Muscle of back (tissue), 11 donors: ENCODE data around the gene POLDIP3. TPM values are rescaled to one million over a fixed set of nuclear protein-coding genes. Genes with fewer than 3 reads are reported as not detected.

Source experiments
- DNase-seq, 3 donors: peaks; one replicate each; pipeline versions ENCODE4 v3.0.0 to v3.0.0-alpha.2; 2013
- polyA plus RNA-seq, 10 donors: library from polyadenylated mRNA; unstranded; fragments of 120-200 nt; gene quantifications; one replicate each; pipeline ENCODE4 v1.2.1, GENCODE V29; 2013; ENCODE audit not compliant: insufficient read length in 10 of 10

The POLDIP3 gene
- polyA plus RNA-seq, 10 donors, result 51.5 to 65.6 (median 56.9) TPM

DNA sequence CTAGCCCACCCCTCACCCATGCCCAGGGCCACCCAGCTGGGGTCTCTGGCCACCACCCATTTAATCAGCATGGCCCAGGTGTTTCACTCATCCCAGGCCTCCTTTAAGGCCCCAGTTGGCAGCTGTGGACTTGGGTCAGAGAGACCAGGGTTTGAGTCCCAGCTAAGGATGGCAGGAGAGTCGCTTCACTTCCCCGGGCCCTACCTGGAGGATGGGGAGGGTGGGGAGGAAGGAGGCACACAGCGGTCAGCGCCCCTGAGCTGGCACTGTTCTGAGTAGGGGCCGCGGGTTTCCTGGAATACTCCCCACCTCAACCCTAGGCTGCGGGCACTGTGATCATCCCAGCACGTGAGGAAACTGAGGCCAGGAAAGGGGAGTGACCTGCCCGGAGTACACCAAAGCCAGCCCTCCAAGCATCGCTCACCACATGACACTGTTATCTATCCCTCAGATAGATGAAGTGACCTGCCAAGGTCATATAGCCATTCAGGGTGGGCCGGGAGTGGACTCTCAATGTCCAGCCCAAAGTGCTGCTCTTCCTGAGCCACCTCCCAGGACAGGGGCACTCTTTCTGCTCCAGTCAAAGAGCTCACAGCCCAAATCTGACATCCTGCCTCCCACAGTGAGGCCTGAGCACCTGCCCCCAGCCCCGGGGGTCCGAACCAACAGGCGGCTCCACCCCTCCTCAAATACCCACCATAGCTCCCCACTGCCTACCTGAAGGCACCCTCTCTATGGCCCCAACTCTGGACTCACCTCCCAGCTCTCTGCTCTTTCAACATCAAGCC is 29.1 kb upstream of the POLDIP3 start:
- DNase-seq, result no peak

DNA sequence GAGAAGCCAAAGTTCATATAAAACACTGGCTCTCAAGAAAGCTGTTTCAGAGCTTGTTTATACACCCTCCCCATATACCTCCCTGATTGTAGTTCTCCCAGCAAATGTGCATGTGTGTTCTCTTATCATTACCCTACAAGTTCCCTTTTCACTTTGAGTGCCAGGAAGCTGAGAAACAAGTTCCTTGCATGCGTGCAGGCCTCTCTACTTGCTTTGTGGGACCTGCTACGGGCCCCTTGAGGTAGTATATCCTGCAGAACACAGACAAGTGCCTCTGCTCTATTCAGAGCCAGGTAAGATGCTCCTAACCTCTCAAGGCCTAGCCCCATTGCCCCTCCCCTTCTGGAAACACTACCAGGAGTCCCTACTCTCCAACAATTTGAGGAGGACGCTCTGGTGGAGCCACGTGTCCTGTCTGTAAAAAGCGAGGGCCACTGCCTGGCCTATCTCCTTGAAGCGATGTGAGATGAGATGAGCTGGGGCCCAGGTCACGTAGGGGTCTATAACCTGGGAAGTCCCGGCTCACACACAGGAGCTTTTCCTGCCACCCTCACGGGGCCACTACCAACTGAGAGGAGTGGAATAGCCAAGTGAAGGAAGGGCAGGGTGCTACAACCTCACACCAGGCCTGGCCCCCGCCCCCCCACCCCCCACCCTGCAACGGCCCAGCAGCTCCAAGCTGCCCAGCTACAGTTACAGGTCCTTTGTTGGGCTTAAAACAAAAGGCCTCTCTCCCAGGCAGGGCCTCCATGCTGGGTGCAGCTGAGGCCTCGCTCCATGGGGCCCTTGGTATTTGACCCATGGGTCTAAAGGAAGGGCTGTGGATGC is 28.3 kb upstream of the POLDIP3 start:
- DNase-seq, result no peak

DNA sequence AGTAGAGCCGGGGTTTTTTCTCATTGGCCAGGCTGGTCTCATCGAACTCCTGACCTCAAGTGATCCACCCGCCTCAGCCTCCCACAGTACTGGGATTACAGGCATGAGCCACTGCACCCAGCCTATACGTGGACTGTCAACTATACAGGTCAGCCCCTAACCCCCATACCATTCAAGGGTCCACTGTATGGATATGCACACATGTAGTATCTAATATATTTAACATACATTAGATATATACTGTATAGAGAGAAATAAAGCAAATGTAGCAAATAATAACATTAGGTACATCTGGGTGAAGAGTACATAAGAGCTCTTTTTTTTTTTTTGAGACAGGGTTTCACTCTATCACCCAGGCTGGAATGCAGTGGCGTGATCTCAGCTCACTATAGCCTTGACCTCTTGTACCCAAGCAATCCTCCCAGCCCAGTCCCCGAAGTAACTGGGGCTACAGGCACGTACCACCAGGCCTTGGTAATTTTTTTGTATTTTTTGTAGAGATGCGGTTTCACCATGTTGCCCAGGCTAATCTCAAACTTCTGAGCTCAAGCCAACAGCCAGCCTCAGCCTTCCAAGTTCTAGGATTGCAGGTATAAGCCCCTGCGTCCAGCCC is 27.2 kb upstream of the POLDIP3 start:
- DNase-seq, result no peak

DNA sequence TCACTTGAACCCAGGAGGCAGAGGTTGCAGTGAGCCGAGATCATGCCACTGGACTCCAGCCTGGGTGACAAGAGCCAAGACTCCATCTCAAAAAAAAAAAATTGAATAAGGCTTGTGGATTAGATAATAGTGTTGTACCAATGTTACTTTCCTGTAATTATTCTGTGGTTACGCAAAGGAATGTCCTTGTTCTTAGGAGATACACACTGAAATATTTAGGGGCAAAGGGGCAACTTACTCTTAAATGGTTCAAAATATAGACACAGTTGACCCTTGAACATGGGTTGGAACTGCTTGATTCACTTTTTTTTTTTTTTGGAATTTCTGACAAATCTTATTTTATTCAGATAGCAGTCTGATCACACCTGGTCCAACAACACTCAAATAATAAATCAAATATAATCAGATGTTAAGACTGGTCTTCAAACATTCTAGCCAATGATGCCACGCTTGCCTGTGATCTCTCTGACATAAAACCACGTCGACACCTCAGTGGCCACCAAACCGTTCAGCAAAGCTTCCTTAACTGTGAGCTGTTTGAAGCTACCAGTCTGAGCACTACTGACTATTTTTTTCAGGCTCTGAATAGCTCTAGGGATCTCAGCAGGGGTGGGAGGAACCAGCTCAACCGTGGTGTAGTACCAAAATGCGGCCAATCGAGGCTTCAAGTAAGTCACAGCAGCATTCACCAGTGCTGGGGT is 25.0 kb upstream of the POLDIP3 start:
- DNase-seq, result no peak

DNA sequence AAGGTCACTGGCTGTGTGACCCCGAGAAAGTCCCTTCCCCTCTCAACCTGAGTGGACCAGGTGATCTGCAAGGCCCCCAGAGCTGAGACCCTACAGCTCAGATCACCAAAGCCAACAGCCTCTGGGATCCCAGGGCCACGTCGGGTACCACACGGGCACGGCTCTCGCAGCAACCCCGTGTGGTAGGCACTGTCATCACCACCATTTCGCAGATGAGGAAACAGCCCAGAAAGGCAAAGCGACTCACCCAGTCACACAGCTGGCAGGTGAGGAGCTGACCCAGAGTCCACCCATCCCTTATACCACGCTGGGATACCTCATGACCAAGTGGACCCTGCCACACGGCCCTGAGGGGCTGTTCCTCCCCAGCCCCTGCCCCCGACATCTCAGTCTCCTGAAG is 22.9 kb upstream of the POLDIP3 start:
- no peak for DNase-seq

DNA sequence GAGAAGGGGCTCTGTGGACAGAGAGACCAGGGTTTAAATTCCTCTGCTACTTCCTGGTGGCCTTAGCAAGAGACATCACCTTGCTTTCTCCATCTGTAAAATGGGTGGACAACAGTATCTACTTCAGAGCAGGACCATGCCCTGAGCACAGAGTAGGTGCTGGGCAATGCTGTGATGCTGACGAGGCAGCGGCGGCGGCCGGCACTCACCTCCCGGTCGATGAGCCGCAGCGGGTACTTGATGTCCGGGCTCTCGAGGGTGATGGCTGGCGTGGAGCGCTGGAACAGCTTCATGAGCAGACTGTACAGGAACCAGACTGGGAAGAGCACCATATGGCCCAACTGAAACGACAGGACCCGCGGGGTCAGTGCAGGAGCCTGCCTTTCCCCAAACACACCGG is 21.8 kb upstream of the POLDIP3 start:
- no peak for DNase-seq

DNA sequence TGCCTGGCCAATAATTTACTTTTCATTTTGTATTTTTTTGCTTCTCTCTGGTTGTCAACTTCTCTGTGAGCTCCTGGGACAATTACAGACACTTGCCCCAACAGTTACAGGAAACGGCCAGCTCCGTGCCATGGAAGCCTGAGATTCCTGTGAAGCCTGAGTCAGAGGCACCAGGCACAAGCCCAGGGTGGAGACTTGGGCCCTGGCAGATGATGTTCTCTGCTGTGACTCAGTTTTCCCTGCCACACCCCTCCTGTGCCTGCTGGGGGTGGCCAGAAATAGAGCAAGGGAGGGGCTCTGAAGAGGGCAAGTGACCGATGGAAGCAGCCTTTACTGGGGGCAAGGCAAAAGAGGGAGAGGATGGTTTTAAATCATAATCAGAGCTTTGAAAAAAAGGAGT is 20.8 kb upstream of the POLDIP3 start:
- DNase-seq, result peak in 1 of 3 donors; percentile 74

DNA sequence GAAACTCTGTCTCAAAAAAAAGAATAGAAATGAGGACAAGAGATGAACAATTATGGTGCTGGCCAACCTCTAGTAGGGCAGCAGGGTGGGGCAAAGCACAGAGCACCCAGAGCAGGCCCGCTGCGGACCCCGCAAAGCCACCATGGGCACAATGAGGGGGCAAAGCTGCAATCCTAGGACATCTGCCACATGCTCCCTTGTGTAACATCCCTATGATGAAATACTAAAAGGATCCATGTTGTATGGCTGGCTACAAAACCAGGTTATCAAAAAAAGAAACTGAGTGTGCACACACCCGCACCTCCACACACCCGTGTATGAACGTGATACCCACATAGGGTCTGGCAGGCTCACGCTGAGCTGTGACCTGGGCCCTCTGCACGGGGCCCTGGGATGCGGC is 18.3 kb upstream of the POLDIP3 start:
- no peak for DNase-seq

DNA sequence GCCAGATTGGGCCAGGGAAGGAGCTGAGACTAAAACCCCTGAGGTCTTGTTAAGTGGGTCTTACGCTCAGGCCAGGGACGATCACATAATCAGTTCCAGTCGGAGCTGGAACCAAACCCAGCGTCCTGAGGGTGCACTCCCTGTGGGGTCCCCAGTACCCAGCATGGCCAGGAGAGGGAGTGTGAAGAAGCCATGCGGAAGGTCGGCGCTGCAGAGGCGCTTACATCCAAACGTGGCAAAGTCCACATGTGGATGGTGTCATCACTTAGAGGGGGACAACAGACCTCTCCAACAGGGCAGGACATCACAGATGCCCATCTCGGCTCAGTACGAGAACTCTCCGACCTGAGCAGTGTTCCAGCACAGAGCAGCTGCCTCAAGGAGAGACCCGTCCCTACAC is 17.4 kb upstream of the POLDIP3 start:
- DNase-seq, result no peak

DNA sequence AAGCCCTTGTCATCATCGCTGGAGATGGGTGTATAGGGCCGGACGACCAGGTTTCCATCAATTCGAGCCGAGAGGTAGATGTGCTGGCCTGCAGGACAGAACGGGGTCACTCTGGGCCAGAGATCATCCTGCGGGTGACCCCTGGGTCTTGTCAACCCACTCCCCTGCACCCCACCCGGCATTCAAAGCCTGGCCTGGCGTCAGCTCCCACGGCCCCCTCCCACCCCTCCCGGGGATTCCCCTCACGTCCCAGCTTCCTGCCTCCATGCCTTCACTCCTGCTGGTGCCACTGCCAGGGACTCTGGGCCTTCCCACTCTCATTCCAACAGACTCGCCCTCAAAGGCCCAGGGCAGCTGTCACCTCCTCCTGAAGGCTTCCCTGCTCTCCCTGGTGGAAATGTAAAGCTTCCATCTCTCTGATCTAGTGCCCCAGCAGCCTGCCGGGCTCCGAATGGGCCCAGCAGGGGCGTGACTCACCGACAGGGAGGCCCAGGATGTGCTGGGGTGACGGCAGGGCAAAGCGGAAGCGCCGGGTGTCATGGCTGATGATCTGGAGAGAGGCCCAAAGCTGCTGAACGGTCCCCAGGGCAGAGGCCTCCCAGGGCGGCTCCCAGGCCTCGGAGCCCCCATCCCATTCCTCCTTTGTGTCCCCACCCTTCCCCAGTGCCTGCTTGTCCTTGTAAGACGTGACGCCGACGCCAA is 16.4 kb upstream of the POLDIP3 start:
- no peak for DNase-seq

DNA sequence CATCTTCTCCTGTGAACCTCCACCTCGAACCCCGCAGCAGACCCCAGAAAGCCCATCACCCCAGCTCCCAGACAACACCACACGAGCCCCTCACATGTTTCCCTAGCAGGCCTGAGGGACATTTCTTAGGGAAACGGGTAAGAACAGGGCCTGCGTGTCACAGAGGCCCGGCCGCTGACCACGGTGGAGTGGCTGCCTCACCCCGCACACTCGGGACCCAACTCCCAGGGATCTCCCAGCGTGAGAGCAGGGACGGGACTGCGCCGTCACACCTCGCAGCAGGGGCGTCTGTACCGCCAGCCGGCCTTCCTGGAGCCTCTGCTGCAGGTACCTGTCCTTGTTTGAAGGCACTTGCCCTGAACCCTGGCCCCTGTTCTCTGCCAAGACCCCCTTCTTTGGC is 15.5 kb upstream of the POLDIP3 start:
- DNase-seq, result no peak

DNA sequence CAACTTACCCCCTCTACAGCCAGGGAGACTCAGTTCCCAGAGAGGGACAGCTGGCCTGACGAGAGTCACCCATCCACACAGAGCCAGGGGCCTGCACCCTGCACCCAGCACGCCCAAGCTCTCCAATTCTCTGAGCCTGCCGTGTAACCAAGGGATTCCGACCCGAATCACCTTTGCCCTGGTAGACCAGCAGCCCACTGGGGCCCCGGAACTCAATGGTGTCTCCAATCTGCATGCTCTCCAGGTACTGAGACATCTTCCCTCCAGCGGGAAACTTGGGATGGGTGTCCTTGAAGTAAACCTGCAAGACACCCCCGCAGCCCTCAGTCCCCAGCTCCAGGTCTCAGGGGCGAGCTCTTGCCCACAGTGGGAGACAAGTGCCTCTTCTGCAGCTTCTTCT is 13.3 kb upstream of the POLDIP3 start:
- no peak for DNase-seq

DNA sequence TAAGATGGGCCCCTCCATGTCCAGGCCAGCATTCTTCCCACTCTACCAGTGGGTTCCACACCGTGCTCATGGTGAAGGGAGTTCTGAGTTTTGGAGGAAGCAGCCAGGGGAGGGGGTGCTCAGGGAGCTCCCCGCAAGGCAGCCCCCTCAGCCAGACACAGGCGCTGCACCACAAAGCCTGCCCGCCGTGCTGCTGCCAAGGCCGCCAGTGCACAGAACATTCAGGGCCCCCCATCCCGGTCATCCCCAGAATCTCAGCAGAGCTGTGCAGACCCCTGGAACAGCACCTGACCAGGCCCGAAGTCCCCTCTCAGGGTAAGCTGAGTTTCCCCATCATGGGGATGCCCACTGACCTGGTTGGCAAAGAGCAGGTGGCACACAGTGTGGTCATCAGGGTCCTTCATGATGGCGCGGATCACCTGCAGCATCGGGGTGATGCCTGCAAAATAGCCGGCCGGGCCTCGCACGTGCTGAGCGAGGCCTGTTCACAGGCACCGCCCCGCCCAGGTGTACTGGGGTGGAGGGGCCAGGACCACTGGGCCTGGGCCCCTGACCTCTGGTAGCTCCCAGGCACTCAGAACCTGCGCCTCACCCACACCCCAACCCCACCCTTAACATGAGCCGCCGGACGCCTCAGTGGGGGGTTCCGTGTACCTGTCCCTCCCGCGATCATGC is 12.4 kb upstream of the POLDIP3 start:
- DNase-seq, result no peak

DNA sequence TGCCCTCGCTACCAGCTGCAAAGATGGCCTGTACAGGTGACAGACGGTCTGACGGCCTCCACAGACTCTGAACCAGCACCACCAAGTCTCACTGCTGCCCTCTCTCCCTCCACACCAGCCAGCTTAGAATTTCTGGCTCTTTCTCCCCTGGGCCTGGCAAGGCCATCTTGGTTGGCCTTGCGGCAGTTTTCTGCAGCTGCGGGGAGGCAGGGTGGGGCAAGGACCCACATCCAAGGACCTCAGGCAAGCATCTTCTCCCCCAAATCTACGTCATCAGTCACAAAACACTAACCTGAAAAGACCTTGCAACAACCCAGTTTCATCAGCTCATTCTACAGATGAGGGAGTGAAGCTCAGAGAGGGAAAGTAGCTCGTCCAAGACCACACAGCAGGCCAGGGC is 11.7 kb upstream of the POLDIP3 start:
- DNase-seq, result no peak

DNA sequence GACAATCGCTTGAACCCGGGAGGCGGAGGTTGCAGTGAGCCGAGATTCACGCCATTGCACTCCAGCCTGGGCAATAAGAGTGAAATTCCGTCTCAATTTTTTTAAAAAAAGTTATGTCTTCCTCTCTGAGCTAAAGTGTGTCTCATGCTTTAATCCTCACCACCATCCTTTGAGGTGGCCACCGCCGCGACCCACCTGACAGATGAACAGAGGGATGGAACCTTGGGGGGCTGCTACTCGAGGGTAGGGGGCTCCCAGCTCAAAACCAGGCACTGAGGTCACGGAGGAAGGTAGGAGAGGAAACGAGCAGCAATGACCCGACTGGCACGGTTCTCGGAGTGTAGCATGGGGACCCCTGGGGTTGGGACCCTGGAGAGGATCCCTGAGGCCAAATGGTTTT is 10.7 kb upstream of the POLDIP3 start:
- DNase-seq, result no peak

DNA sequence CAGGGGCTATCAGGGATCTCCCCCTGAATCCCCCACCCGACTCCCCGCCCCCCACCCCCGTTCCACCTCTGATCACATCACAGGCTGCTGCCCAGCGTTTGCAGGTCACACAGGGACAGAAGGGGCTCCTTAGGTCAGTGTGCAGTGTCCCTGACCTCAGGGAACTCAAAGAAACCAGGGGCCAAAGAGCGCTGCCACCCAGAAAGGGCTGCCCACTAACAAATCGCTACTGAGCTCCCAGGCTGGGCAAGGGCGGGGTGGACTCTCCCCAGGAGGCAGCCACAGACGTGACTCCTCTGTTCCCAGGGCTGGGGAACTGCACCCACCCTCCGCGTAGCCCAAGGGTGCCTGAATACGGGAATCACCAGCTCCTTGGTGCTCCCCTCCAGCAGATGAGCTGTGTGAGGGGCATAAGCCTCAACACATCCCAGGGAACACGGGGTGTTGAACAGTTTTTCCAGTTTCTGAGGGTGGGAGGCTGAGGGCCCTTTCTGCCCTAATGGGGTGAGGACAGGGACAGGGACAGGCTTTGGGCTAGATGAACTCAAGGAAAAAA is 9.9 kb upstream of the POLDIP3 start:
- DNase-seq, result no peak

DNA sequence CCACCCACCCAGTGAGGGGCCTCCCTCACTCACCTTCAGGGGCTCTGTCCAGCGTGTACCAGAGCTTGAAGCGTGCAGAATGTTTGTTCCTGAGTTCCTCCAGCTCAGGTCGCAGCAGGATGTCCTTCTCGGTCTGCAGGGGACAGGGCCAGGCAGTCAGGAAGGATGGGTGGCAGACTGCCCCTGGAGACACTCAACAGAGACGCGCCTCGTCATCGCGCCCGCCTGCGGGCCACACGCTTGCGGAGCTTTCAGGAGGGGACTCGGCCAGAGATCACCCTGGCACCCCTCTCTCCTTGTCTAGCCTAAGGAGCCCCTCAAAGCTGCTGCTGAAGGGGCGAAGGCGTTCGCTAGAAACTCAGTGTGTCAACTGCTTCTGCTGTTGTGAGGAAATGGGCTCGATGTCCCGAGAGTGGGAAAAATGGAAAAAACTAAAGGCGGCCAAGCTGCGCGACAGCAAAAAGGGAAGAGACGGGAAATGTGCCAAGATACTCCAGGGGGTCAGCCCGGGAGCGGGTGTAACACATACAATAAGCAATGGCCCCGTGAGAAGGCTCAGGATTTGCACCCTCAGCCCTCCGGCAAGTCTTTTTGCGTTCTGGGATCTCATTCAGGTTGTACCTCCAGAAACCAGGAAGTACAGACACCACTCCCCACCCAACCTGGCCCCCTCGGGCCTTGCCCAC is 9.2 kb upstream of the POLDIP3 start:
- peak in 2 of 3 donors; percentile 51 to 58 for DNase-seq

DNA sequence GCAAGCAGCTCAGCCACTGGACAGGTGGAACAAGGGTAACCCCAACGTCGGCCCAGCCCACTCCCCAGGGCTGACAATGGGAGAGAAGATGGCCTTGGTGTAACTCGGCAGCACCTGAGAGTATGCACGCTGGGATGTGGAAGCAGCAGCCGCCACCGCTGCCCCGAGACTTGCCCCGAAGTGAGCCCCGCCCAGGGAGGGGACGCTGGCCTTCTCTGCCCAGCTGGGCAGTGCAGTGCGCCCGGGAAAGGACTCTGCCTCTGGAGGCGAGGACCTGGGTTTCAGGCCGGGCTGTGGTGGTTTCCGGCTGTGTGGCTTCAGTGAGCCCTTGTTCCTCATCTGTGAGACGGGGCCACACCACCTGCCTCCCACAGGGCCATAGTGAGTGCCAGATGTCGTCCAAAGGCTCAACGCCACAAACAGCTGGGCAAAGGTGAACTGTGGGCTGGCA is 8.6 kb upstream of the POLDIP3 start:
- no peak for DNase-seq

DNA sequence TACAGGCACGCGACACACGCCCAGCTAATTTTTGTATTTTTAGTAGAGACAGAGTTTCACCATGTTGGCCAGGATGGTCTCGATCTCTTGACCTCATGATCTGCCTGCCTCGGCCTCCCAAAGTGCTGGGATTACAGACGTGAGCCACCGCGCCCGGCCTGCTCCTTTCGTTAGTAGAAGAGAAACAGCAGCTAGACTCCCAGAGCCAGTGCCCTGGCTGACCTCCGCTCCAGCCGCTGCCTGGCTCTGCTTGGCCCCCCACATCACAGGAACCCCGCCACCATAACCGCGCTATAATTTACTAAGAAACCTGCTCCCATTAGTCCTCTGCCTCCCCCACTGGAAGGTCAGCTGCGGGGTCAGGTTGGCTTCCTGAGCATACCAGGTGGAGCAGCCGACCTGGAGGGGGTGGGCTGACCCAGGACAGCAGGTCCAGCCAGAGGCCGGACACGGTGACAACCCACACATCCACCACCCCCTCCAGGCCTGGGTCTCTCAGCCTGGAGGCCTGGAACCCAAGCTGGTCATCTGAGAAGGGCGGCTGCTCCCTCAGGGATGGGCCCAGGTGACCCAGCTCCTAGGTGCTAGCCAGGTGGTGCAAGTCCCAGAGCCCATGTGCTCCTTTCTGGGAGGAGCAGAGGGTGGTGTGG is 7.5 kb upstream of the POLDIP3 start:
- DNase-seq, result no peak
